HepG2 (cell line): Measurements from ENCODE around the gene VAMP5. TPM values are rescaled to one million over a fixed set of nuclear protein-coding genes. Genes with fewer than 3 reads are reported as not detected.

ENCODE experiments used
- ATF2 ChIP-seq: sonication (generic); formaldehyde crosslinking; IDR thresholded peaks from 2 replicates; pipeline ENCODE4 v1.4.0; 2020; ENCODE audit warnings: missing genetic modification reagents
- BRF2 ChIP-seq: sonication (generic); formaldehyde crosslinking; IDR thresholded peaks from 2 replicates; pipeline ENCODE4 v1.8.1; 2022; ENCODE audit warnings: mild to moderate bottlenecking, missing genetic modification reagents
- FOXA3 ChIP-seq: IDR thresholded peaks from 2 replicates; pipeline ENCODE4 v1.6.1; 2016; ENCODE audit warnings: missing genetic modification reagents, missing compliant biosample characterization
- GATAD1 ChIP-seq: IDR thresholded peaks from 2 replicates; pipeline ENCODE4 v1.6.1; 2016; ENCODE audit warnings: missing genetic modification reagents, missing compliant biosample characterization
- HOXA5 ChIP-seq: sonication (generic); formaldehyde crosslinking; IDR thresholded peaks from 2 replicates; pipeline ENCODE4 v1.4.0; 2020; ENCODE audit warnings: missing genetic modification reagents
- IRF1 ChIP-seq: sonication (generic); formaldehyde crosslinking; IDR thresholded peaks from 2 replicates; pipeline ENCODE4 v1.4.0; 2020; ENCODE audit warnings: low read depth, mild to moderate bottlenecking, missing genetic modification reagents
- MED8 ChIP-seq: sonication (generic); formaldehyde crosslinking; IDR thresholded peaks from 2 replicates; pipeline ENCODE4 v1.8.1; 2023; ENCODE audit warnings: mild to moderate bottlenecking, missing genetic modification reagents; ENCODE audit not compliant: insufficient replicate concordance
- MTA1 ChIP-seq: sonication (generic); formaldehyde crosslinking; IDR thresholded peaks from 2 replicates; pipeline ENCODE4 v1.4.0; 2020; ENCODE audit warnings: missing genetic modification reagents, mild to moderate bottlenecking, borderline replicate concordance
- MTF1 ChIP-seq: sonication (generic); formaldehyde crosslinking; IDR thresholded peaks from 2 replicates; pipeline ENCODE4 v1.5.0; 2020; ENCODE audit warnings: missing genetic modification reagents
- PRMT3 ChIP-seq: sonication (generic); formaldehyde crosslinking; IDR thresholded peaks from 2 replicates; pipeline ENCODE4 v1.8.1; 2022; ENCODE audit warnings: low read depth, mild to moderate bottlenecking, moderate library complexity, missing genetic modification reagents, borderline replicate concordance
- RXRA ChIP-seq: sonication (generic); formaldehyde crosslinking; IDR thresholded peaks from 2 replicates; pipeline ENCODE4 v1.5.1; 2020; ENCODE audit warnings: missing genetic modification reagents
- SATB2 ChIP-seq: sonication (generic); formaldehyde crosslinking; IDR thresholded peaks from 2 replicates; pipeline ENCODE4 v1.5.0; 2020; ENCODE audit warnings: missing genetic modification reagents
- SP5 ChIP-seq: IDR thresholded peaks from 2 replicates; pipeline ENCODE4 v1.6.1; 2016; ENCODE audit warnings: low read depth, borderline replicate concordance
- SSRP1 ChIP-seq: IDR thresholded peaks from 2 replicates; pipeline ENCODE4 v1.6.1; 2016; ENCODE audit warnings: control low read depth
- TAF15 ChIP-seq: fragments of 200-400 bp; formaldehyde crosslinking; IDR thresholded peaks from one replicate; pipeline ENCODE4 v1.6.1; 2018; ENCODE audit warnings: mild to moderate bottlenecking, low read depth, low read length; ENCODE audit not compliant: poor library complexity, severe bottlenecking
- THAP7 ChIP-seq: sonication (generic); formaldehyde crosslinking; IDR thresholded peaks from 2 replicates; pipeline ENCODE4 v1.8.1; 2023; ENCODE audit warnings: mild to moderate bottlenecking, missing genetic modification reagents
- YEATS4 ChIP-seq: sonication (generic); formaldehyde crosslinking; IDR thresholded peaks from 2 replicates; pipeline ENCODE4 v1.4.0; 2020; ENCODE audit warnings: missing genetic modification reagents, borderline replicate concordance
- ZNF354B ChIP-seq: sonication (generic); formaldehyde crosslinking; IDR thresholded peaks from 2 replicates; pipeline ENCODE4 v1.8.0; 2022; ENCODE audit warnings: mild to moderate bottlenecking, missing genetic modification reagents
- ZNF644 ChIP-seq: IDR thresholded peaks from 2 replicates; pipeline ENCODE4 v1.6.1; 2016; ENCODE audit warnings: low read depth
- ZNF652 ChIP-seq: IDR thresholded peaks from 2 replicates; pipeline ENCODE4 v1.6.1; 2016; ENCODE audit warnings: low read depth, borderline replicate concordance
- ZNF660 ChIP-seq: sonication (generic); formaldehyde crosslinking; IDR thresholded peaks from 2 replicates; pipeline ENCODE4 v1.5.1; 2020; ENCODE audit warnings: mild to moderate bottlenecking, low read depth, missing genetic modification reagents, borderline replicate concordance
- ZNF672 ChIP-seq: sonication (generic); formaldehyde crosslinking; IDR thresholded peaks from 2 replicates; pipeline ENCODE4 v1.8.1; 2022; ENCODE audit warnings: missing genetic modification reagents
- ZNF724P ChIP-seq: sonication (generic); formaldehyde crosslinking; IDR thresholded peaks from 2 replicates; pipeline ENCODE4 v1.8.0; 2022; ENCODE audit warnings: missing genetic modification reagents, borderline replicate concordance
- ZNF777 ChIP-seq: sonication (generic); formaldehyde crosslinking; IDR thresholded peaks from 2 replicates; pipeline ENCODE4 v1.4.0; 2020; ENCODE audit warnings: missing genetic modification reagents
- ZNF891 ChIP-seq: sonication (generic); formaldehyde crosslinking; IDR thresholded peaks from 2 replicates; pipeline ENCODE4 v1.5.0; 2020; ENCODE audit warnings: mild to moderate bottlenecking, missing genetic modification reagents
- polyA plus RNA-seq, 8 experiments: library from polyadenylated mRNA; depleted of rRNA in 3 of 8; stranded (reverse) in 7 of 8; unstranded in 1 of 8; fragments of >200 nt; fragmentation: Illumina TruSeq in 4 of 8; extraction: Trizol in 4 of 8; gene quantifications; 2 replicates each; pipeline versions ENCODE4 v1.2.1 to v1.2.3, GENCODE V29; 2011 to 2016; ENCODE audit warnings: low read depth in 4 of 8, missing spikeins in 1 of 8, mixed read lengths in 1 of 8; ENCODE audit not compliant: insufficient read depth in 1 of 8
- total RNA-seq, 5 experiments: library from RNA; depleted of rRNA; stranded (reverse); fragments of >200 nt; fragmentation: Illumina TruSeq; extraction: Trizol; gene quantifications; 2 replicates each; pipeline ENCODE4 v1.2.3, GENCODE V29; 2016; ENCODE audit warnings: low read depth in 1 of 5
- TF ChIP-seq, protein P1 (sequence below): sonication (generic); formaldehyde crosslinking; conservative IDR thresholded peaks from 2 replicates; pipeline ENCODE4 v1.8.0; 2022; ENCODE audit warnings: low read depth, missing genetic modification reagents

VAMP5 gene
- total and polyA plus RNA-seq, 2 of the 13 experiments (the other 11 are each of a cell fraction or from before 2014, with no cell fraction given) = 7.2 to 56.7 TPM

DNA sequence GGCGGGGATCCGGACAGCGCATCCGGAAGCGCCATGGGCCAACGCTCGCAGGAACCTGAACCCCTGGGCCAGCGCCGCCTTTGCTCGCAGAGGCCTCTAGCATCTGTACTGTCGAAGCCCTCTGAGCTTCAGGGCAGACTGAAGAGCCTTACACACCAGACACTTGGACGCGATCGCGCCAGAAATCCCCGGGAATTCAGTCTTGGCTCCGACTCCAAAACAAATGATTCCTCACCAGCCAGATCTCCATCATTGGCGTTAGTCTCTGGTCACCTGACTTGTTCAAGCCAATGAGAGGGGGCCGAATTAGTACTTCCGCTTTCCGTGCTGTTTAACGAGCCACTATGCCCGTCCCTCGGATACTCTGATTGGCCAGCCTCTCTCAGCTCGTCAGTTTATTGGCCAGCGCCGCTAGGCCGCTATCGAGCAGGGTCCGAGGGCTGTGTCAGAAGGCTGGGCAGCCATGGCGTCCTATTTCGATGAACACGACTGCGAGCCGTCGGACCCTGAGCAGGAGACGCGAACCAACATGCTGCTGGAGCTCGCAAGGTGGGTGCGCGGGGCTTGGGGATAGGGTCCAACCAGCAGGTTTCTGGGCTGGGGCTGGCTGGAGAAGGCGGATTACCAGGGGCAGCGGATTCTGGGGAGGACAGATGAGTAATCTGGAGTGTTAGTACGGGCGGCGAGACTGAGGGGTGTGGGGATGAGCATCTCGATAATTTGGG lies 11.2 kb downstream of the VAMP5 start, which contains the start of gene RNF181 (continued):
- TF ChIP-seq BRF2 (CRISPR knock-in tag) (no peak; the same call in 1 of the 2 replicates), PRMT3 (CRISPR knock-in tag) (no peak), ZNF660 (CRISPR knock-in tag) (no peak), ZNF724P (CRISPR knock-in tag) (no peak), ZNF891 (peak; percentile 92), MTA1 (peak; percentile 41; the same call in 1 of the 2 replicates), GATAD1 (peak; percentile 90), ATF2 (CRISPR knock-in tag) (peak; percentile 22; the same call in 1 of the 2 replicates), ZNF354B (CRISPR knock-in tag) (no peak; the same call in 1 of the 2 replicates), SSRP1 (CRISPR knock-in tag) (no peak), MTF1 (no peak), TAF15 (no peak), FOXA3 (CRISPR knock-in tag) (peak; percentile 63), ZNF652 (CRISPR knock-in tag) (no peak), YEATS4 (CRISPR knock-in tag) (peak; percentile 93), SP5 (0 out of 2 replicates have a peak, but pooled peaks have one; percentile 17), RXRA (CRISPR knock-in tag) (peak; percentile 56), SATB2 (no peak), HOXA5 (peak; percentile 63; the same call in 1 of the 2 replicates), THAP7 (CRISPR knock-in tag) (peak; percentile 73; the same call in 1 of the 2 replicates), IRF1 (CRISPR knock-in tag) (no peak), ZNF644 (CRISPR knock-in tag) (no peak), ZNF672 (CRISPR knock-in tag) (no peak), MED8 (no peak), ZNF777 (CRISPR knock-in tag) (peak; percentile 60)
- TF ChIP-seq, protein P1, sequence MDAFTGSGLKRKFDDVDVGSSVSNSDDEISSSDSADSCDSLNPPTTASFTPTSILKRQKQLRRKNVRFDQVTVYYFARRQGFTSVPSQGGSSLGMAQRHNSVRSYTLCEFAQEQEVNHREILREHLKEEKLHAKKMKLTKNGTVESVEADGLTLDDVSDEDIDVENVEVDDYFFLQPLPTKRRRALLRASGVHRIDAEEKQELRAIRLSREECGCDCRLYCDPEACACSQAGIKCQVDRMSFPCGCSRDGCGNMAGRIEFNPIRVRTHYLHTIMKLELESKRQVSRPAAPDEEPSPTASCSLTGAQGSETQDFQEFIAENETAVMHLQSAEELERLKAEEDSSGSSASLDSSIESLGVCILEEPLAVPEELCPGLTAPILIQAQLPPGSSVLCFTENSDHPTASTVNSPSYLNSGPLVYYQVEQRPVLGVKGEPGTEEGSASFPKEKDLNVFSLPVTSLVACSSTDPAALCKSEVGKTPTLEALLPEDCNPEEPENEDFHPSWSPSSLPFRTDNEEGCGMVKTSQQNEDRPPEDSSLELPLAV (CRISPR knock-in tag) = no peak
